GM10266 (cell line): ENCODE measurements around the gene MICALL1.
"Not testable (repeated sequence)": the region's sequence is repeated elsewhere in the genome, so short reads cannot be mapped to it uniquely, and the experiment has no call there.

ENCODE experiments used
- DNase-seq: peaks from one replicate; pipeline ENCODE4 v3.0.0; 2012; ENCODE audit errors: extremely low spot score
- CTCF ChIP-seq: IDR thresholded peaks from 2 replicates; pipeline ENCODE4 v1.5.1; 2012; ENCODE audit warnings: mild to moderate bottlenecking, low read depth; ENCODE audit not compliant: control insufficient read depth, insufficient read depth; ENCODE audit errors: missing control alignments

The MICALL1 gene

GRCh38 chr22:37973271-37974170, 67.4 kb downstream of the MICALL1 start:
- DNase-seq = no peak
- no peak for TF ChIP-seq CTCF

- TF ChIP-seq CTCF = no peak
Measured at GRCh38 chr22:37975153-37975552, 69.1 kb downstream of the MICALL1 start.

GRCh38 chr22:37976022-37976421, 69.9 kb downstream of the MICALL1 start:
- DNase-seq = not testable (repeated sequence)

More at GRCh38 chr22:37975153-37975552, 69.1 kb downstream of the MICALL1 start:
- DNase-seq = no peak

- DNase-seq = no peak
- TF ChIP-seq CTCF = no peak
Measured at GRCh38 chr22:37976547-37976946, 70.5 kb downstream of the MICALL1 start.

GRCh38 chr22:37979782-37980181, 73.7 kb downstream of the MICALL1 start:
- TF ChIP-seq CTCF = no peak
- no peak for DNase-seq

- TF ChIP-seq CTCF = no peak
- DNase-seq = no peak
Measured at GRCh38 chr22:37981282-37982011, 75.3 kb downstream of the MICALL1 start.

- TF ChIP-seq CTCF = no peak
- no peak for DNase-seq
Measured at GRCh38 chr22:37982151-37982785, 76.2 kb downstream of the MICALL1 start.
